Inflammatory macrophage treated with lipopolysaccharide for 1 hour (primary cell): ENCODE data around the gene SCN7A.
A peak's percentile ranks its signal among the peaks of the same experiment; 100 is the strongest.
"Not testable (repeated sequence)": the region's sequence is repeated elsewhere in the genome, so short reads cannot be mapped to it uniquely, and the experiment has no call there.

Source experiments
- DNase-seq, 2 donors: peaks; one replicate each; pipeline ENCODE4 v3.0.0-alpha.2; 2020 to 2022

SCN7A gene

GRCh38 chr2:166393008-166393407 is 101.0 kb downstream of the SCN7A start:
- no peak for DNase-seq

GRCh38 chr2:166388481-166389070 is 105.5 kb downstream of the SCN7A start:
- DNase-seq: no peak

GRCh38 chr2:166385313-166385712 is 108.7 kb downstream of the SCN7A start:
- no peak for DNase-seq

- peak in 1 of 2 donors; percentile 71 for DNase-seq
These were observed 109.3 kb downstream of the SCN7A start for GRCh38 chr2:166384774-166385173.

GRCh38 chr2:166382448-166382847 is 111.6 kb downstream of the SCN7A start:
- no peak for DNase-seq

GRCh38 chr2:166380615-166381014 is 113.4 kb downstream of the SCN7A start:
- DNase-seq: no peak

GRCh38 chr2:166376873-166377272 is 117.2 kb downstream of the SCN7A start:
- no peak for DNase-seq

- DNase-seq: no peak
These were observed 117.6 kb downstream of the SCN7A start for GRCh38 chr2:166376488-166376828.

GRCh38 chr2:166375736-166376487 is 118.1 kb downstream of the SCN7A start, which contains the start of gene SCN9A:
Gene SCN9A, minus strand, starts transcription at chr2:166375944. Its CDS starts 64,188 bp downstream, at chr2:166311756.
- peak; percentile 25 to 48 for DNase-seq

- no peak for DNase-seq
These were observed 118.8 kb downstream of the SCN7A start for GRCh38 chr2:166375195-166375735.

GRCh38 chr2:166373951-166374350 is 120.1 kb downstream of the SCN7A start:
- DNase-seq: no peak

- no peak for DNase-seq
These were observed 120.5 kb downstream of the SCN7A start for GRCh38 chr2:166373539-166373938.

GRCh38 chr2:166373105-166373504 is 120.9 kb downstream of the SCN7A start:
- DNase-seq: no peak

GRCh38 chr2:166372046-166372445 is 122.0 kb downstream of the SCN7A start:
- no peak for DNase-seq

- no peak for DNase-seq
These were observed 128.1 kb downstream of the SCN7A start for GRCh38 chr2:166365803-166366420.

GRCh38 chr2:166365239-166365638 is 128.8 kb downstream of the SCN7A start:
- DNase-seq: no peak

GRCh38 chr2:166364476-166365161 is 129.4 kb downstream of the SCN7A start:
- no peak for DNase-seq

- peak in 1 of 2 donors; percentile 40 for DNase-seq
These were observed 132.5 kb downstream of the SCN7A start for GRCh38 chr2:166361351-166362153.

GRCh38 chr2:166360906-166361305 is 133.1 kb downstream of the SCN7A start:
- no peak for DNase-seq

- DNase-seq: no peak
These were observed 133.6 kb downstream of the SCN7A start for GRCh38 chr2:166360426-166360825.

- not testable (repeated sequence) for DNase-seq
These were observed 136.1 kb downstream of the SCN7A start for GRCh38 chr2:166357950-166358321.
